NB4 (cell line): ENCODE data around the gene SUDS3.

Experiments
- CTCF ChIP-seq: IDR thresholded peaks from one replicate; pipeline ENCODE4 v1.5.1; 2012; ENCODE audit warnings: low read depth, low read length
- MAX ChIP-seq: IDR thresholded peaks from 2 replicates; pipeline ENCODE4 v1.6.1; 2011; ENCODE audit warnings: low read depth, low read length
- POLR2A ChIP-seq: IDR thresholded peaks from 2 replicates; pipeline ENCODE4 v1.6.1; 2011; ENCODE audit warnings: mild to moderate bottlenecking; ENCODE audit not compliant: insufficient read length; ENCODE audit errors: extremely low read depth

GRCh38 chr12:118371321-118372282 lies 4.8 kb upstream of the SUDS3 start:
- TF ChIP-seq POLR2A = no peak
- no peak for TF ChIP-seq CTCF
- no peak for TF ChIP-seq MAX
